A673 (cell line): Measurements from ENCODE around the gene ADPRM. TPM values are rescaled to one million over a fixed set of nuclear protein-coding genes. Genes with fewer than 3 reads are reported as not detected.

ENCODE experiments used
- BruUV-seq: library from RNA; stranded (reverse); fragments of 400-500 nt; replicated peaks from 2 replicates; lab custom pipeline; 2021; lab: Mats Ljungman, UMichigan
- CTCF ChIA-PET: fragments of 300-600 bp; sonication (Branson Sonifier 250); formaldehyde crosslinking; loops from one replicate; lab custom pipeline; 2022; ENCODE audit warnings: antibody characterized with exemption; lab: Charles Lee
- POLR2A ChIA-PET: fragments of 300-600 bp; sonication (Branson Sonifier 250); formaldehyde crosslinking; loops from one replicate; lab custom pipeline; 2022; ENCODE audit warnings: antibody characterized with exemption; ENCODE audit not compliant: low non-redundant PET; lab: Charles Lee
- DNase-seq: peaks from one replicate; pipeline ENCODE4 v3.0.0-alpha.2; 2015; ENCODE audit warnings: low spot score
- H3K27ac ChIP-seq: fragments of 200-600 bp; sonication (generic); 2 replicates; pipeline ENCODE4 v1.5.1; 2016; ENCODE audit warnings: mixed run types, low read depth, mild to moderate bottlenecking, mixed read lengths, antibody characterized with exemption, low read length; ENCODE audit not compliant: poor library complexity, severe bottlenecking
- H3K27me3 ChIP-seq: fragments of 200-600 bp; sonication (generic); replicated peaks from 2 replicates; pipeline ENCODE4 v1.6.1; 2017; ENCODE audit warnings: mixed run types, low read depth, mild to moderate bottlenecking, mixed read lengths, antibody characterized with exemption, low read length; ENCODE audit not compliant: insufficient read depth, poor library complexity
- H3K36me3 ChIP-seq: fragments of 200-600 bp; sonication (generic); 2 replicates; pipeline ENCODE4 v1.6.1; 2016; ENCODE audit warnings: mixed run types, mild to moderate bottlenecking, mixed read lengths, antibody characterized with exemption, low read length; ENCODE audit not compliant: insufficient read depth, poor library complexity, severe bottlenecking
- H3K4me1 ChIP-seq: fragments of 200-600 bp; sonication (generic); 2 replicates; pipeline ENCODE4 v1.6.1; 2017; ENCODE audit warnings: mixed run types, mild to moderate bottlenecking, mixed read lengths, antibody characterized with exemption, low read length; ENCODE audit not compliant: insufficient read depth, poor library complexity, severe bottlenecking
- H3K4me3 ChIP-seq: fragments of 200-600 bp; sonication (generic); 2 replicates; pipeline ENCODE4 v1.5.1; 2016; ENCODE audit warnings: low read depth, mixed run types, mild to moderate bottlenecking, mixed read lengths, low read length; ENCODE audit not compliant: poor library complexity, severe bottlenecking
- H3K9me3 ChIP-seq: fragments of 200-600 bp; sonication (generic); 2 replicates; pipeline ENCODE4 v1.6.1; 2016; ENCODE audit warnings: mixed run types, low read depth, mild to moderate bottlenecking, mixed read lengths, antibody characterized with exemption, low read length; ENCODE audit not compliant: poor library complexity, severe bottlenecking
- CTCF ChIP-seq: fragments of 300-800, 200-600 bp; sonication (generic); conservative IDR thresholded peaks from 2 replicates; pipeline ENCODE4 v1.5.1; 2017; ENCODE audit warnings: low read depth, mild to moderate bottlenecking, antibody characterized with exemption, low read length, moderate library complexity, mixed read lengths
- EZH2 ChIP-seq: fragments of 200-600 bp; sonication (generic); IDR thresholded peaks from 2 replicates; pipeline ENCODE4 v1.6.1; 2017; ENCODE audit warnings: borderline replicate concordance, low read depth, mild to moderate bottlenecking, mixed read lengths, antibody characterized with exemption, low read length; ENCODE audit not compliant: poor library complexity, severe bottlenecking
- intact Hi-C: fragments of 100-400 bp; cut with micrococcal nuclease; formaldehyde crosslinking; loops from one replicate; pipeline ENCODE4 v1.10.0; 2022; ENCODE audit not compliant: unreplicated experiment
- total RNA-seq: library from RNA; stranded (reverse); gene quantifications from 2 replicates; pipeline ENCODE4 v1.2.3, GENCODE V29; 2021

Gene ADPRM
- total RNA-seq, 1 experiment from 2014 or later, result 8.4 TPM

- Histone ChIP-seq H3K4me1 (no peaks in the 10 kb centered on the region), H3K9me3 (no peaks in the 10 kb centered on the region), H3K27ac (no peak overlapping the region), H3K4me3 (no peak overlapping the region), H3K36me3 (no peaks in the 10 kb centered on the region), H3K27me3 (no peaks in the 10 kb centered on the region)
- BruUV-seq, result no TSS peak
- DNase-seq, result no peak
- POLR2A ChIA-PET, result no interaction called here
- CTCF ChIA-PET, result interaction anchor here (0.8 kb wide), 1 partner anchor 20 kb away, joined by 5 read pairs; no protein-coding TSS in a partner anchor
- TF ChIP-seq EZH2, result no peak
- TF ChIP-seq CTCF, result no peak
- intact Hi-C loops, result no loop called here
Observed at GRCh38 chr17:10666906-10667305, 30.5 kb upstream of the ADPRM start.

- no peaks in the 10 kb centered on the region for H3K9me3 ChIP-seq
- H3K36me3 ChIP-seq, result no peaks in the 10 kb centered on the region
- H3K4me3 ChIP-seq, result no peak overlapping the region
- TF ChIP-seq CTCF (no peak), EZH2 (no peak)
- H3K27ac ChIP-seq, result no peak overlapping the region
- H3K27me3 ChIP-seq, result no peaks in the 10 kb centered on the region
- POLR2A ChIA-PET, result no interaction called here
- CTCF ChIA-PET, result no interaction called here
- no peak for DNase-seq
- intact Hi-C loops, result no loop called here
- H3K4me1 ChIP-seq, result no peaks in the 10 kb centered on the region
- no TSS peak for BruUV-seq
Observed at GRCh38 chr17:10668775-10669174, 28.6 kb upstream of the ADPRM start.

DNA sequence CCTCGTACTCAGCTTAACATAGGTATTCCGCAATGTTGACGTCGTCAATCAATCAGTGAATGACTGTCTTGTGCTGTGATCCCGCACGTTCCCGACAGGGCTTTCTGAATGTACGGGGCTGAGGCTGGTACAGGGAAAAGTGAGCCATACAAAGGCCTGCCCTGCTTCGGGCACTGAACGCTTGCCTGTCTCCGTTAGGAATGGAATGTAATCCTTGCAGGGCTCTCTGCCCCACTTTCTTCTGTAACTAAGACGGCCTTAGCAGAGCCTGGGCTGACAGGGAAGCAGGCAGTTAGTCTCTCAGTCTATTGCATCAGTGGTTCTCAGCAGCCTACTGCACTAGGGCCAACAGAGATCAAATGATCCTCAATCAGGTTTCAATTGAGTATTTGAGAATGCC lies 24.1 kb upstream of the ADPRM start:
- TF ChIP-seq EZH2, result no peak
- no peak for TF ChIP-seq CTCF

More for the DNA sequence above, 24.1 kb upstream of the ADPRM start:
- no peak overlapping the region for H3K4me3 ChIP-seq
- BruUV-seq, result no TSS peak
- ChIA-PET POLR2A (no interaction called here), CTCF (no interaction called here)
- intact Hi-C loops, result no loop called here
- DNase-seq, result no peak
- H3K27ac ChIP-seq, result no peak overlapping the region
- H3K9me3 ChIP-seq, result no peaks in the 10 kb centered on the region
- no peaks in the 10 kb centered on the region for H3K27me3 ChIP-seq
- peaks cover 8% of the 10 kb centered on the region for H3K36me3 ChIP-seq
- H3K4me1 ChIP-seq, result no peaks in the 10 kb centered on the region
